ENCODE results near the gene MACROD1. TPM values are rescaled to one million over a fixed set of nuclear protein-coding genes. Genes with fewer than 3 reads are reported as not detected.

MACROD1 gene
- total RNA-seq, 3 donors from 2014 or later, result 16.5 to 17.8 (median 17.1) TPM

DNA sequence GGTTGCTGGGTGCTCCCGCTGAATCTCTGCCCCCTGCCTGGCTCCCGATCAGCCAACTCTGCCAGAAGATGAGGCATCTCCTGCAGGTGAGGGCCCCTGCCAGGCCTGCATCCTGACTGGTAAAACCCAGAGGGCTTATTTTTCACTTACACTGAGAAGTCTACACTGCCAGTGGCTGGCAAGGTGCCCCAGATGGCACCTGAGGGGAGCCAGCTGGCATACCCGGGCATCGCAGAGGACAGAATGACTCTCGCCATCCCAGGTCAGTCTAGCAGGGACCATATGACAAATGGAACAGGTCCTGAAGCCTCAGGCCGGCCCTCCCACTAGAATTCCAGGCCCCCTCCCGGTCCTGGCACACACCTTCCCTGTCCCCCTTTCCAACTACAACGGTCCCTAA, 30.9 kb downstream of the MACROD1 start:
- no peak for DNase-seq
- no peaks in the 10 kb centered on the region for H3K9me3 Mint-ChIP-seq
- no peak overlapping the region for H3K4me3 Mint-ChIP-seq
- ATAC-seq, result no peak
- H3K4me1 Mint-ChIP-seq (ENCODE audit: low read depth), result no peaks in the 10 kb centered on the region
- no peaks in the 10 kb centered on the region for H3K36me3 Mint-ChIP-seq (ENCODE audit: insufficient read depth)
- no peaks in the 10 kb centered on the region for H3K27me3 Mint-ChIP-seq (ENCODE audit: low read depth)

DNA sequence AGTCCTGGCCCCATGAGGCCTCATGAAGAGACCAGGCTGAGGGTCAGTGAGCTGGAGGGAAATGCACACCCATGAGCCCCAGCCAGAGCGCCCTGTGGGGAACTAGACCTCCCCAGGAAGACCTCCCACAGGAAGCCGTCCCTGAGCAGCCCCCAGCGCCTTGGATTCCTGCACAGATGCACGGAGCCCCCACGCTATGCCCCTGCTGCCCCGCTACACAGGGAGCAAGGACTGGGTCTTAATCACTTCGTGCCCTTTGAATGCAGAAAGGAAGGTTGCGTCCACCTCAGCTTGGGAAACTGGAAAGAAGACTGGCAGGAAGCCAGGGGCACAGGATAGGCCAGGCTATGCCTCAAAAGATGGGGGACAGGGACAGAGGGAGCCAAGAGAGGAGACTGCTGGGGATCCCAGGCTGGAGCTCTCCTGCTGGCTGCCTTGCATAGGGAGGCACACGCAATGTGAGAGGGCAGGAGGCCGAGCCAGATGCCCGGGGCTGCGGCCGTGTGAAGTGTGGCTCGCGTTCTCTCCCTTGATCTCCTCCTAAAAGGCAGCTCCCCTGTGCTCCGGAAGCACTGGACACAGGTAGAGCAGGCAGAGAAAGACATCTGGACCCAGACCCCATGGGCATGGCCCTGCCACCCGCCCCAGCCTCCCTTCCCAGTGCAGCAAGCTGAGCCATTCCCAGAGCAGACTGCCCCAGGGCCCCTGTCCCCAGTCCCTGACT, 32.8 kb downstream of the MACROD1 start:
- H3K36me3 Mint-ChIP-seq (ENCODE audit: insufficient read depth), result no peaks in the 10 kb centered on the region
- no peak overlapping the region for H3K4me3 Mint-ChIP-seq
- H3K4me1 Mint-ChIP-seq (ENCODE audit: low read depth), result no peaks in the 10 kb centered on the region
- DNase-seq, result no peak
- no peak for ATAC-seq
- H3K9me3 Mint-ChIP-seq, result no peaks in the 10 kb centered on the region
- no peaks in the 10 kb centered on the region for H3K27me3 Mint-ChIP-seq (ENCODE audit: low read depth)

DNA sequence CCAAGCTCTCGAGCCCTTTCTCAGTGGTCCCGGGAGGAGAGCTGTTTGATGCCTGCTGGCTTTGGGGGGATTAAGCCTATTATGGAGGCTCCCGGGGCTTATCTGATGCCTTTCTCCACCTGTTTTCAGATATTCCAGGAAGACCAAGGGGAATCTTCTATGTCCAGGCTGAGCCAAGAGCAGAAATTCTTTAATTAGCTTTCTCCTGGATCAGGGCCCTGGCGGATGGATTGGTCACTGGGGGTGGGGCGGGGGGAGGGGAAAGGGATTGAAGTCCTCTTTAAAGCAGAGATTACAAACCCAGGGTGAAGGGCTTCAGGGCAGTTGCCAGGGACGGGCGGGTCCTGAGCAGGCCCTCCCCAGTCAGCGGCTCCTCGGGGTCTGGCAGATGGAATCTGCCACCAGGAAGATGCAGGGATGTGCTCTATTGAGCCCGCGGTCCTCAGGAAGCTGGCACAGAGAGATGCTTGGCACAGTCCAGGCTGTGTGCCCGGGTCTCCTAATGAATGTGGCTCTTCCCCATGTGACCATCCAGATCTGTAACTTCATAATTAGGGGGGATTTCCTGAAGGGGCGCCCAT, 33.6 kb downstream of the MACROD1 start:
- no peak for ATAC-seq
- Mint-ChIP-seq H3K9me3 (no peaks in the 10 kb centered on the region), H3K36me3 (ENCODE audit: insufficient read depth) (no peaks in the 10 kb centered on the region), H3K27me3 (ENCODE audit: low read depth) (no peaks in the 10 kb centered on the region), H3K4me1 (ENCODE audit: low read depth) (no peaks in the 10 kb centered on the region), H3K4me3 (no peak overlapping the region)
- DNase-seq, result no peak

DNA sequence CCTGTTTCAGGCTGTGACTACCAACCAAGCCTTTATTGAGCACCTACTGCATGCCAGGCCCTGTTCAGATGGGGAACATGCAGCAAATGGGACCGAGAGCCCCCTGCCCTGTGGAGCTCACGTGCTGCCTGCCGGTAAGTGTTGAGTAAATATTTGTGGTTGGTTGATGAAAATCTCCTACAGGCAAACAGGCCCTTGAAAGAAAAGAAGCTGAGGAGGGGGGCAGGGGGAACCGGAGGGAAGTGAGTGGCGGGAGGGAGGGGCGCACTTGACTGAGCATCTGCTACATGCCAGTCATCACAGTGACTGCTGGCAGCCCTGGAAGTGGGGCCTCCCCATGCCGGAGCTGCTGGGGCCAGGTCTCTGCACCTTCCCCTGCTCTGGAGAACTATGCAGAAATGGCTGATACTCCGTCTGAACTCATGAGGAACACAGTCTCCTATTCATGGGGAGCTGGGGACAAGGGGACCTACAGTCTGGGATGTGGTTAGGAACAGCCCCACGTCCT, 34.2 kb downstream of the MACROD1 start:
- no peaks in the 10 kb centered on the region for H3K4me1 Mint-ChIP-seq (ENCODE audit: low read depth)
- ATAC-seq (no peak), DNase-seq (no peak)
- no peak overlapping the region for H3K4me3 Mint-ChIP-seq
- H3K9me3 Mint-ChIP-seq, result no peaks in the 10 kb centered on the region
- H3K36me3 Mint-ChIP-seq (ENCODE audit: insufficient read depth), result no peaks in the 10 kb centered on the region
- no peaks in the 10 kb centered on the region for H3K27me3 Mint-ChIP-seq (ENCODE audit: low read depth)

DNA sequence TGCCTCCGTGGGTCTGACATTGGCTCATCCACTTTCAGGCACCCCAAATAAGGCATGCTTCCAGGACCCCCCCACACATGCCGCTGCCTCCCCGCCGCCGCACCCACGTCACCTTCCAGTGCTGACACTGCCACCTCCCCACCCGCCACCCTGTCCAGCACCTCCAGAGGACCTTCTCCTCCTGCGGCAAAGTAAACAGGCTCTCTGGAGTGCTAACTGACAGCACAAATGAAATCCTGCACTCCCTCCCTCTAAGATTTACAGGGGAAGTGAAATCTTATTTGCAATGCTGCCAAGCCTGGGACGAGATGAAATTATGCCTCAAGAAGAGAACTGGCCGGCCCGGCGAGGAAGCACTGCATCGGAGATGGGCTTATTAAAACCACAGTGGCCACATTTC, 35.3 kb downstream of the MACROD1 start:
- H3K27me3 Mint-ChIP-seq (ENCODE audit: low read depth), result no peaks in the 10 kb centered on the region
- no peaks in the 10 kb centered on the region for H3K9me3 Mint-ChIP-seq
- H3K4me1 Mint-ChIP-seq (ENCODE audit: low read depth), result no peaks in the 10 kb centered on the region
- no peak for ATAC-seq
- H3K4me3 Mint-ChIP-seq, result no peak overlapping the region
- no peaks in the 10 kb centered on the region for H3K36me3 Mint-ChIP-seq (ENCODE audit: insufficient read depth)
- no peak for DNase-seq

DNA sequence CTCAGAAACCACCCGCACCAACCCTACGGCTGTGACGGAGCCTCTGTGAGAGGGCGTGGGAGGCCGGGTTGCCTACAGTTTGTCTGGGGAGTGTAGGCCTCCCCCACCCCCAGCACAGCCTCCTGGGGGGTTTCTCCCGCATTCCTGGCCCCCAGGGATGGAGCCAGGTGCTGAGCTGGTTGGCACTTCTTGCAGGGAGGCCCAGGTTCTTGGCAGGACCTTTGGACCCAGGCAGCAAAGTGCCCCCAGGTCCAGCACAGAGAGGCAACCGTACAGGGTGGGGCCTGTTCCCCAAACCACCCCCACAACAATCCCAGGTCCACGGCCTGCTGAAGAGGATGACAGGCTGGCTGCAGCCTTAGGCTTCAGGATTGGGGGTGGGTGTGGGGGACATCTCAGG, 36.5 kb downstream of the MACROD1 start:
- H3K9me3 Mint-ChIP-seq, result no peaks in the 10 kb centered on the region
- H3K4me3 Mint-ChIP-seq, result no peak overlapping the region
- no peaks in the 10 kb centered on the region for H3K4me1 Mint-ChIP-seq (ENCODE audit: low read depth)
- no peaks in the 10 kb centered on the region for H3K36me3 Mint-ChIP-seq (ENCODE audit: insufficient read depth)
- no peak for DNase-seq
- no peaks in the 10 kb centered on the region for H3K27me3 Mint-ChIP-seq (ENCODE audit: low read depth)
- ATAC-seq, result no peak

DNA sequence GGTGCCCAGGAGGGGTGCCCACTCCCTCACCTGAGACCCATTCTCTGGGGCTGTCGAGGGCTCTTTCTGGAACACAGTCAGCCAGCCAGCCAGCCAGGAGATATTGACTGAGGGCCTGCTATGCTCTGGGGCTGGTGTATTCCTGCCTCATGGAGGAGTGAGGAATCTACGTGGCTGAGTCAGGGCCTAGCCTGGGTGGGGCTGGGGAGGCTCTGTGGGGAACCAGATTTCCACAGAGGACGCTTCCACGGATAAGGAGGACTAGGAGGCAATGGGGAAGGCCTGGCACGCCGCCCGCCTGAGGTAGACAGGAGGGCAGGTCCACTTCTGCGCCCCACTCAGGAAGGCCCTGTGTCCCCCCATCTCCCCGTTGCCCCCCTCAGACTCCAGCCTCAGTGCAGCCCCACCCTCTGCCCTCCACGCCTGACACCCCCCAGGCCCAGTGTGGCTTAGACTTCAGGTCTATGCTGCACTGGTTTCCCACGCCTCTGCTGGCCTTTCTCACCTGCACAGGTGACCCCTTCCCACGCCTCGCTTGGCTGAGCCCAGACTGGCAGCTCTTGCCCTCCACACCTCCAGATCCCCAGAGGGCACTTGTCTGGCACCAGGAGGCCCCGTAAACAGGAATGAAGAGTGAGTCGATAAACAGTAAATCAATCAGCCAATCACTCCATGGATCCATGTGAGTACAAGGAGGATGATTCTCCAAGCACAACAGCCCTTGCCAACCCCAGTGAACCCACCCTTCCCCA, 37.5 kb downstream of the MACROD1 start:
- H3K9me3 Mint-ChIP-seq, result no peaks in the 10 kb centered on the region
- ATAC-seq (no peak), DNase-seq (no peak)
- no peak overlapping the region for H3K4me3 Mint-ChIP-seq
- H3K4me1 Mint-ChIP-seq (ENCODE audit: low read depth), result no peaks in the 10 kb centered on the region
- no peaks in the 10 kb centered on the region for H3K36me3 Mint-ChIP-seq (ENCODE audit: insufficient read depth)
- H3K27me3 Mint-ChIP-seq (ENCODE audit: low read depth), result no peaks in the 10 kb centered on the region

DNA sequence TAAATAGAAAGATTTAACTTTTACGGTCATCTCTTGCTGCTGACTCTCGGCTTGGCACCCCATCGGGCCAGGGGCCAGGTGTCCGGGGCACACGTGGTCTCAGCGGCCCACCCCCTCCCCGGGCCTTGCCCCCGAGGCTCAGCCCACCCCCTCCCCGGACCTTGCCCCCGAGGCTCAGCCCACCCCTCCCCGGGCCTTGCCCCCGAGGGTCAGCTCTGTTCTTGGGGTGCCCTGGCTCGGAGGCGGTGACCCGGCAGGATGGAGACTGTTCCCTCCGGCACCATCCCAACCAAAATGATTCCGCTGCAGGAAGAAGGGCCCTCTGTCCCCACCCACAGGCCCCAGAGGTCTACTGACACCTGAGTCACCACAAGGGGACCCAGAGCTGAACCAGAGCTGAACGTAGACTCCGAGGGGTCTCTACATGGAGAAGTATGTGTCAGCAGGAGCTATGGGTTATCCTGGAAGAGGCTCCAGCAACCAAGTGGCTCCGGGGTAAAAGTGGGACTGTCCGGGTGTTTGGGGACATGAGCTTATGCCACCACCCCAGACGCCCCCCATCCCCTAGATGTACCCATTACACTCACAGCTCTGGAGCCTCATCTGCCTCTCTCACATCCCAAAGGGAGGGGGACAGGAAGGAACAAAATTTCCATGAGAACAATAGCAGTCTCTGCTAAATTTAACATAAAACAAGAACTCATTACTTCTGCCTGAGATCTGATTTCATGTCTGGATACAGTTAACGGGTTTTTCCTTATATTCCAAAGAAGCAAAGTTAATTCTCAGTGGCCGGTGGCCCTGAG, 38.4 kb downstream of the MACROD1 start:
- Mint-ChIP-seq H3K36me3 (ENCODE audit: insufficient read depth) (no peaks in the 10 kb centered on the region), H3K9me3 (no peaks in the 10 kb centered on the region), H3K27me3 (ENCODE audit: low read depth) (no peaks in the 10 kb centered on the region), H3K4me3 (no peak overlapping the region), H3K4me1 (ENCODE audit: low read depth) (no peaks in the 10 kb centered on the region)
- ATAC-seq (no peak), DNase-seq (no peak)

DNA sequence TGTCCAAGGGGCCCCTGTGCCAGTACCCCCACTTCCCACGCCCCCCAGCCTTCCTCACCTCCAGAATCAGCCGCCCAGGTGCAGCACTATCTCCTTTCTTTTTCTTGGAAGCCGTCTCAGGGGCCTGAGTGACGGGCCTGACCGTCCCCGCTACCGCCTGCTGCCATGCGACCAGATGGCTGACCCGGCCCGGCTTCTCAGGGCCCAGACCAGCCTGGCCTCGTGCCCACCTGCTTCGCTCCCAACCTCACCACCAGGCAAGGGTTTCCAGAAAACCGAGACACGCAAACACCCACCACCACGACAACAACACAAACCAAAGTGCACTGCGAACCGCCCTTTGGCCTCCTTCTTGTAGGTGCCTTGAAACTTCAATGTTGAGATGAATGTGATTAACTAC, 39.1 kb downstream of the MACROD1 start:
- ATAC-seq, result no peak
- H3K4me1 Mint-ChIP-seq (ENCODE audit: low read depth), result no peaks in the 10 kb centered on the region
- no peak overlapping the region for H3K4me3 Mint-ChIP-seq
- H3K27me3 Mint-ChIP-seq (ENCODE audit: low read depth), result no peaks in the 10 kb centered on the region
- DNase-seq, result no peak
- H3K9me3 Mint-ChIP-seq, result no peaks in the 10 kb centered on the region
- no peaks in the 10 kb centered on the region for H3K36me3 Mint-ChIP-seq (ENCODE audit: insufficient read depth)

DNA sequence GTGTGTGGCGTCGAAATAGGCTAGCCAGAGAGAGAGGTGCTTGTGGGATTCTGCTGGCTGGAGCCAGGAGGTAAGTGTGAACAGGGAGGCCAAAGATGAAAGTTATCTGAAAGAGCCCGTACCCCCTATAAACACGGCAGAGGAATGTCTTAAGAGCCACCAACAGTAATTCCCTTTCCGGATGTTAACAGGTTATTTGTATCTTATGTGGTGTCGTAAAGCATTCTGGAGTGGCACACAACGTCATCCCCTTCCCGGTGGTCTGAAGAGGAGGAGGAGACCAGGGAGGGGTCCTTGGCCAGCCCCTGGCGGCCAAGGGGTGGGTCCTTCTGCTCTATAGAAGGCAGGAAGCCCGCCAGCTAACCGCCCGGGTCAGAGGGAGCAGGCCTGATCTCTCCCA, 39.5 kb downstream of the MACROD1 start:
- no peaks in the 10 kb centered on the region for H3K27me3 Mint-ChIP-seq (ENCODE audit: low read depth)
- H3K9me3 Mint-ChIP-seq, result no peaks in the 10 kb centered on the region
- no peak overlapping the region for H3K4me3 Mint-ChIP-seq
- ATAC-seq (no peak), DNase-seq (no peak)
- no peaks in the 10 kb centered on the region for H3K4me1 Mint-ChIP-seq (ENCODE audit: low read depth)
- no peaks in the 10 kb centered on the region for H3K36me3 Mint-ChIP-seq (ENCODE audit: insufficient read depth)

DNA sequence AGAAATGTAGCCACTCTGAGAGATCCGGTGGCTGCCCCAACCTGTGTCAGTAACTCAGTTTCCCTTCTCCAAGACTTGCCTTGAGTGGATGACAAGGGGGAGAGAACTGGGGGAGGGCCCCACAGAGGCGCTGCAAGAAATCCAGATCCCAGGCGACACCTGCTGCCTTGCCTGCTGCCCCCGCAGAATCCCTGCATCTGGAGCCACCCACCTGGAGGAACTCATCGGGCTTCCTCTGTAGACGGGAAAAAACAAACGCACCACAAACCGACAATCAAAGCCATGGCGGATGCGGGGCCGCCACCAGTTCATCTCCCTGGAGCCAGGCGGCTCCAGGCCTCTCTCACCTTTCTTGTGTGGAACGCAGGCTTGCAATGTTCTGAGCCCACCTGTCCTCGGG, 40.2 kb downstream of the MACROD1 start:
- Mint-ChIP-seq H3K9me3 (no peaks in the 10 kb centered on the region), H3K4me3 (no peak overlapping the region), H3K27me3 (ENCODE audit: low read depth) (no peaks in the 10 kb centered on the region), H3K36me3 (ENCODE audit: insufficient read depth) (no peaks in the 10 kb centered on the region), H3K4me1 (ENCODE audit: low read depth) (no peaks in the 10 kb centered on the region)
- no peak for DNase-seq
- no peak for ATAC-seq

DNA sequence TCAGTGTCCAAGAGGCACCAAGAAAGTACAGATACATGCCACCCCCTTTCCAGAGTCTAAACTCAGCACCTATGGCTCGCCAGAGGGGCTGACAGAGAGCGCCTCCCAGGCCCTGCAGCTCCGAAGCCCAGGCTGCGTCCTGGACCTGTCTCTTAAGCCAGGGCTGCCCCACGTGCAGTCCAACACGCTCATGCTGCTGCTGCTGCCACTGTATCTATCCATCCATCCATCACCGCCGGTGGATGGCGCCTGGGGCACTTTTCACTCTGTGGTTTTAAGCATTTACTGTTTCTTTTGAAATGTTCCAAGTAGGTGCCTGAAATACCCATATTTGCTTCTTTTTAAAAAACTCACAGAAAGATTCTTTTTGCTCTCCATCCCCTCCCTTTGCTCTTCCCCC, 41.8 kb downstream of the MACROD1 start:
- H3K9me3 Mint-ChIP-seq, result no peaks in the 10 kb centered on the region
- H3K36me3 Mint-ChIP-seq (ENCODE audit: insufficient read depth), result no peaks in the 10 kb centered on the region
- DNase-seq, result no peak
- no peak for ATAC-seq
- H3K27me3 Mint-ChIP-seq (ENCODE audit: low read depth), result no peaks in the 10 kb centered on the region
- no peaks in the 10 kb centered on the region for H3K4me1 Mint-ChIP-seq (ENCODE audit: low read depth)
- no peak overlapping the region for H3K4me3 Mint-ChIP-seq

DNA sequence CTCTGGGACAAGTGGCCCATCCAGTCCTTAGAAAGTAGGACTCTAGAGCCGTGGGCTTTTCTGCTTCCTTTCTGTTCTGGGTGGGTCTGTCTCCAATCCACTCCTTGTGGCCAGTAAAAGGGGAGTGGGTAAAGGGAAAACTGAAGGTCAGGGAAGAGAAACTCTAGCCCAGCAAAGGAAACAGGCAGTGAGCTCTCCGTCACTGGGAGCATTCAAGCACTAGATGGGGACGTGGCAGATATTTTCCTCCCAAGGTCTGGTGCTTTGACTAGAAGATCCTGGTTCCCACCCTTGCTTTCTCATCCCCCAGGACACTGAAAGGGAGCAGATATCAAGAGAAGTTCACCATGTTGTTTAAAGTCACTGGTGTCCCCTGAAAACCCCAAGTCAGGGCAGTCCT, 42.2 kb downstream of the MACROD1 start:
- H3K27me3 Mint-ChIP-seq (ENCODE audit: low read depth), result no peaks in the 10 kb centered on the region
- H3K36me3 Mint-ChIP-seq (ENCODE audit: insufficient read depth), result no peaks in the 10 kb centered on the region
- no peak for DNase-seq
- no peak overlapping the region for H3K4me3 Mint-ChIP-seq
- no peaks in the 10 kb centered on the region for H3K9me3 Mint-ChIP-seq
- ATAC-seq, result no peak
- no peaks in the 10 kb centered on the region for H3K4me1 Mint-ChIP-seq (ENCODE audit: low read depth)
